Tongue (tissue), 2 donors: ENCODE measurements around the gene ITPRIPL2. TPM values are rescaled to one million over a fixed set of nuclear protein-coding genes. Genes with fewer than 3 reads are reported as not detected.

ENCODE experiments used
- DNase-seq: peaks from one replicate; pipeline ENCODE4 v3.0.0-alpha.2; 2015
- total RNA-seq: library from RNA; depleted of rRNA; stranded (reverse); fragments of >200 nt; gene quantifications from one replicate; pipeline ENCODE4 v1.2.3, GENCODE V29; 2014

The ITPRIPL2 gene
- total RNA-seq, 1 donor from 2014 or later: 41.9 TPM

DNA sequence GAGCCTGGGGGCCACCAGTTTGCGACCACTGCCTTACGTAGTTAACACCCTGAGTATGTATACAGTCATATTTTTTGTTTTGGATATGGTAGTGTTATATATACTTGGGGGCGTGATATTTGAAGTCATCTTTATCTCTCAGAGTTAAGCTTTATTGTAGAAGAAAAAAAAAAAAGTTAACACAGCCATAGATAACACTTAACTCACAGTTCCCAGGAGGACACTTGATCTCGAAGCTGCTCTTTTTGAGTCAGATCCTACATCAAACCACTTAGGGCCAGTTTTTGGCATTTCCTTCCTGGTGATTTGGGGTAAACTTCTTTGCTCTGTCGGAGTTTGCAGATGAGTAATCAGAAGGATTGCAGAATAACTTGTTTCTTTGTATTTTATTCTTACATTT, 5.8 kb downstream of the ITPRIPL2 start:
- DNase-seq: no peak

DNA sequence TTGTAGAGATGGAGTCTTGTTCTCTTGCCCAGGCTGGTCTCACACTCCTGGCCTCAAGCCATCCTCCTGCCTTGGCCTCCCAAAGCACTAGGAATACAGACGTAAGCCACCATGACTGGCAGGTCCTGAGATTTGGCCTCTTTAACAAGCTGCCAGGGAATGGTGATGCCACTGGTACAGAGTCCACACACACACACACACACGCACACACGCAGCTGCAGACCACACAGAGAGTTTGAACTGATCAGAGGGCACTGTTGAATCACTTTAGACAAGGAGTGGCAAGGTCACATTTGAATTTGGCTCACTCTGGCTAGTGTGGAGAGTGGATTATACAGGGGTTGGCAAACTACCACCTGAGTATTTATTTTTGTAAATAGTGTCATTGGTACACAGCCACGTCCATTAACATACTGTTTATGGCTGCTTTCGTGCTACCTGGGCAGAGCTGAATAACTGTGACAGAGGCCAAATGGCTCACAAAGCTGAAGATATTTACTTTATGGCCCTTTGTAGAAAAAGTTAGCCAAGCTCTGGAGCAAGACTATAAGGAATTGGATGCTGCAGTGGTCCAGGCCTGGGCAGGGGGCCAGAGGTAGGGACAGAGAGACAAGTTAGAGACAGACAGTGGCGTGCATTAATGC, 9.9 kb downstream of the ITPRIPL2 start:
- DNase-seq: no peak

DNA sequence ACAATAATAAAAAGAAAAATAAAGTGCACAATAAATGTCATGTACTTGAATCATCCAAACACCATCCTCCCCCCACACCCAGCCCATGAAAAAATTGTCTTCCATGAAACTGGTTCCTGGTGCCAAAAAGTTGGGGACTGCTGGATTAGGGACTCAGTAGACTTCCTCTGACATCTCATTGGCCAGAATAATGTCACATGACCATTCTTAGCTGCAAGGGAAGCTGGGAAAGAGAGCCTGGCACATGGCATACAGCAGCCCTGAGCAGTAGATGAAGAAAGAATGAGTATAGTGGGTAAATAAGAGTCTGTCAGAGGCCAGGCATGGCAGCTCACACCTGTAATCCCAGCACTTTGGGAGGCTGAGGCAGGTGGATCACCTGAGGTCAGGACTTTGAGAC, 12.5 kb downstream of the ITPRIPL2 start:
- DNase-seq: no peak

DNA sequence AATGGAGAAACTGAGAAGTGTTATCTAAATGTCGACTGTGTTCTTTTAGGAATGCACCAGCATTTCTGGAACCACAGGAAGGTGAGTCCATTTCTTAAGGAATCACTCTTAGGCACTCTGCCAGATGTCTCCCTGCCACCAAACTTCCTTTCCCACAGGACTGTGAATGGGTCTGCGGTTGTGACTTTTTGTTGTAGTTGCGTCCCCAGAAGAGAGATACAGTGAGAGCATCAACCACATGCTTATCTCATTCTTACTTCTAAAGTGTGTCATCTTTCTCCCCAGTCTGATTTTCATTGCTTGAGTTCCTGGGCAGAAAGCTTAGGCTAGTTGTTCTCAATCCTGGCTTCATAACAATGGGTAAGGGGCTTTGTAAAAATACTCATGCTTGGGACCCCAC, 13.4 kb downstream of the ITPRIPL2 start:
- no peak for DNase-seq

DNA sequence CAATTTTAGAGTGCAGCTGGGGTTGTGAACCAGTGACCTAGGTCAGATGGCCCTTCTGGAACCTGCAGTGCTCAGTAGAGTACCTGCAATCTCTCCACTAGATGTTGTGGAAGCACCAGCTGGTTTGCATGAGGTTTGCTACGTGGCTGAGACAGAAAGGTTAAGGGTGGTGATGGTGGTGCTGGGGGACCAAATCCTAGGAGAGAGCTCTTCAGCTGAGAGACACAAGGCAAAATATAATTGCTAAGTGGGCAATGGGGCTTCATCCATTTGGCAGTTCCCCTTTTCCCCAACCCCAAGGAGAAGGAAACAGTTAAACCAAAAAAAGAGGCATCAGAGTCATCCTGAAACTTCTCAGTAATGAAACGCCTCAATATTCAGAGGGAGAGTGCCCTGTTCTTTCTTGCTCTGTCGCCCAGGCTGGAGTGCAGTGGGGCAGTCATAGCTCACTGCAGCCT, 13.9 kb downstream of the ITPRIPL2 start:
- no peak for DNase-seq

DNA sequence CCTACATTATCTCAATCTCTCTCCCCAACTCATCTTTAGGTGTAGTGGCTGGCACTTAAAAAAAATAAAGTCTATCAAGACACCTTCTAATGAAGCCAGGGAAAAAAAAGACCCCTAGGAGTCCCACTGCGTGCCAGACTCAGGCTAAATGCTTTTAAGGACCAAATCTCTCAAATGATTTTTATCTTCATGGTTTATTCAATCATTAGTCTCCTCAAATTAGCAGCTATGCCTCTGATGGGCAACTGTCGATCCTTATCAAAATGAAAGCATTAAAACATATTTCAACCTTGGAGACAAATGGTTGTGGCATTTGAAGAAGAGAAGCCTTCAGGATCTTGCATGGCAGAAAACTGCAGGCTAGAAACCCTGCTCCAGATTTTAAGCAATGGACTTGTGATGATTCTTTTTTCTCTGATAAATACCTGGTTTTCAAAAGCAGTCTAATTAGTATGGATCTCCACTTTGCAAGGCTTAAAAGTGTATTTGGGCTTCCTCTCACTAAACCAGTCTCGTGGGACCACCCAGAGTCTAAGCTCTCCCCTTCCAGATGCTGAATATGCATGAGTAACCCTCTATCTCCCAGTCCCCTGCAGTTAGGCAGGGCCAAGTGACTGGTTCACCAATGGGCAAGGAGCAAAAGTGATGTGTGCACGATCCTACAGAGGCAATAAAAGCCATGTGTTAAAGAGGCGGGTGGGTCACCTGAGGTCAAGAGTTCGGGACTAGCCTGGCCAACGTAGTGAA, 14.9 kb downstream of the ITPRIPL2 start:
- DNase-seq: no peak

DNA sequence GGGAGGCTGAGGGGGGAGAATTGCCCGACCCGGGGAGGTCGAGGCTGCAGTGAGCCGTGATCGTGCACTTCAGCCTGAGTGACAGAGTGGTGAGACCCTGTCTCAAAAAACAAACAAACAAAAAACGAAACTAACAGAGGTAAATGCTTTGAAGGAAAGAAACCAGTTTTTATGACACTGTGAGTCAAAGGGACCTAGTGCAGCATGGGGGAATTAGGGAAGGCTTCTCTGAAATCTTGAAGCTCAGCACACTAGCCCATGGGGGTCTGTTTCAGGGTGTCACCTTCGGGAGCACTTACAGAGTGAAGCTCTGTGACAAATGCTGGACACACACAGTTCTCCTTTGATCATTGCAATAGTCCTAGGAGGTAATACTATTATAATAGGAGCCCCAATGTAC, 16.6 kb downstream of the ITPRIPL2 start:
- DNase-seq: no peak

DNA sequence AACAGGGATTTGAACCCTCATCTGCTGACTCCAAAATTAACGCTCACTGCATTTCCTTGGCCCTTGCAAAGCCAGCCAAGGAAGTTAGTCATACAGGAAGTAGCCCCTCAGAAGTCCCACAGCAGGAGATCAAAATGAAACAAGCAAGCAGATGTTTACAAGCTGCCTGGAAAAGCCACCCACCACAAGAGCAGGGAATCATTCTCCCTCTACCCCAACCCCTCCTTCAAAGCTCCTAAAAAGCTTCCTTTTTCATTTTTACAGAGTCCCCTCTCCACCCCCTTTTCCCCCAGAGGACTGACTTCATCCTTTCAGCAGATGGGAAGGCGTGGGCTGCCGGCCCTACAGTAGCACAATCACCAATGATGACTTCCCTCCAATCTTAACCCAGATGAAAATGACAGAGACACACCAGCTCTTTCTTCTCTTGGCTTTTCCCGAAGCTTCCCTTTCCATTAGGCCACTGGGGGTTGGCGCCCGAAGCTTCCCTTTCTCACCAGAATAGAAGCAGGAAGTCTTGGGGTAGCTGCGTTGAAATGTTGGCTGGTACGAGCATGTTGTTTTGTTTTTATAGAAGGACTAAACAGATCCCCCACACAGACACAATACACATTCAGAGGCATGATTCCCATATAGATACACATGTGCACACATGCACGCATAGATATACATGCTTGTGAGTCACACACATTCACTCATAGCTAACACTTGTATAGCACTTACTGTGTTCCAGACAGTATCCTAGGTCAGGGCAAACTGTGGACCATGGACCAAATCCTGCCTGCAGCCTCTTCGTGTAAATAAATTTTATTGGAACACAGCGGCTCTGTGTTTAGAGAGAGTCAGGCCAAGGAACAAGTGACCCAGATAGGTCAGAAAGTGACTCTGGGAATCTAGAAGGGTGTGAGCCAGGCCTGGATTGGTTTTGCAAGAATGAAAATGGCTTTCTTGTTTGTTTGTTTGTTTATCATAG, 17.4 kb downstream of the ITPRIPL2 start:
- peak; percentile 71 for DNase-seq

DNA sequence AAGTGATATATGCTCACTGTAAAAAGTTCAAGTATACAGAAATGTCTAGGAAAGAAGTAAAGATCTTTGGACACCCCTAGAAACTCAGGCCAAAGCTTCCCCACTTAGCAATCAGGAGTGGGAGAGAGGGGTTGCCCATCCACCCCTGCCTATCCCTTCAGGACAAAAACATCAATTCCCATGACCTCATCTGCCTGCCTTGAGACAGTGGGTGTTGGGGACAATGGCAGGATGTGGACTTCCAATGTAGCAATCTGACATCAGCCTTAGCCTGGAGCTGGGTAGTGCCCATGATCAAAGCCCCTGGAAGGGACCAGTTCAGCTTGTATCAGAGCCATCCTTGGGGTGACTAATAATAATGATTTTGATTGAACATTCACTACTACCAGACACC, 18.1 kb downstream of the ITPRIPL2 start:
- no peak for DNase-seq

DNA sequence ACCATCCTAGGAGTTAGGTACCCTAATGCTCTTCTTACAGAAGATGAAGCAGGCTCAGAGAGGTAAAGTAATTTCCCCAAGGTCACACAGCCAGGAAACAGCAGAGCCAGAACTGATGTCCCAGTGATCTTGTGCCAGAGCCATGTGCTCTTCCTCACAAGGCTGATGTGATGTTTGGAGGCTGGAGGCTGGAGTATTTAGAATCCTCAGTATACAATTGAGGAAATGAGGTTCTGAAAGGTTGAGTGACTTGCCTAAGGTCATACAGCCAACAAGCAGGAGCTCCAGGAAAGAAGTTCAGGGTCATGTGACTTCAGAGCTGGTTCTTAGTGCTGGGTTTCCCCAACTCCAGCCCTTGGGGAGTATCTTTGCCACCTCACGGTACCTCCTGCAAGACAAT, 18.5 kb downstream of the ITPRIPL2 start:
- no peak for DNase-seq

DNA sequence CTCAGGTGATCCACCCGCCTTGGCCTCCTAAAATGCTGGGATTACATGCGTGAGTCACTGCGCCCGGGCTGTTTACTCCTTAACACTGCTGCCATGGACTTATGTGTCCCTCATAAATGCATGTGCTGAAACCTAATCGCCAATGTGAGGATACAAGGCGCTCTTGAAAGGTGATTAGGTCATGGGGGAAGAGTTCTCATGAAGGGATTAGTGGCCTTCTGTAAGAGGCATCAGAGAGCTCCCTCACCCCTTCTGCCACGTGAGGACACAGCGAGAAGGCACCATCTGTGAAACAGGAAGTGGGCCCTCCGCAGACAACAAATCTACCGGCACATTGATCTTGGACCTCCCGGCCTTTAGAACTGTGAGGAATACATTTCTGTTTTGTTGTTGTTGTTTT, 19.1 kb downstream of the ITPRIPL2 start:
- DNase-seq: no peak

DNA sequence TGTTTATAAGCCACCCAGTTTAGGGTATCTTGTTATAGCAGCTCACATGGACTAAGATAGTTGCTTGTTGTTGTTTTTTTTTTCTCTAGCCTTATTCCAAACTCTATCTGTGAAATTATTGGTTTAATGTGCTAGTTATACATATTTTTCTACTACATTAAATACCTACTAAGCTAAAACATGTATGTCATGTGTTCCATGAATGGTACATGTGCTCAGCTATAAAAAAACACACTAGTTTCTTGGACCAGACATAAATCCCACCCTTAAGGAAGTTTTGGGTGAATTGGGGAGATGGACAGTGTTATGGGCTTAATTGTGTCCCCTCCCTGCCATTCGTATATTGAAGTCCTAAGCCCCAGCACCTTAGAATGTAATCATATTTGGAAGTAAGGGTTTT, 19.8 kb downstream of the ITPRIPL2 start:
- no peak for DNase-seq

DNA sequence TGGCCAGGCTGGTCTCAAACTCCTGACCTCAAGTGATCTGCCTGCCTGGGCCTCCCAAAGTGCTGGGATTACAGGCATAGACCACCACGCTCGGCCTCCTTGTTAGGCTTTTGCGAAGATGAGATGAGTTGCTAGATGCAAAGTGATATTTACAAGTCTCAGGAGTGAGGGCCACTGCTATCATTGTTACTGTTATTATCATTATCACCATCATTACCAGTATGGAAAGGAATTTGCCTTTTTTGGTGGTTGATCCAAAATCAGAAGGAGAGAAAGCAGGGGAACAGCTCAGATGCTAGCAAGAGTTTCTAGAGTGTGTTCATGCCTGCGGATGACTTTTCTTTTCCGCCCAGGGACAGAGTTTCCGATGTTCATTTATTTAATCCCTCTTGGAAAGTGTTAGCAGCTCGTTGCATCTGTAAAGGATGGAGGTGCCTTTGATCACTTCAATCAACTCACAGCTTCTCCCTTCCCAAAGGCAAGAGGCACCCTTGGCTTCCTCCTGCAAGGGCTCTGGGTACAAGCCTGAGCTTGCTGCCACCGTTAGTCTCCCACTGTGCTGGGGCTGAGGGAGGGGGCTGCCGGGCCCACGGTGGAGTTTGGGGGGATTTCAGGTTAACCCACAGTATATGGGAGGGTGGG, 21.6 kb downstream of the ITPRIPL2 start:
- no peak for DNase-seq

DNA sequence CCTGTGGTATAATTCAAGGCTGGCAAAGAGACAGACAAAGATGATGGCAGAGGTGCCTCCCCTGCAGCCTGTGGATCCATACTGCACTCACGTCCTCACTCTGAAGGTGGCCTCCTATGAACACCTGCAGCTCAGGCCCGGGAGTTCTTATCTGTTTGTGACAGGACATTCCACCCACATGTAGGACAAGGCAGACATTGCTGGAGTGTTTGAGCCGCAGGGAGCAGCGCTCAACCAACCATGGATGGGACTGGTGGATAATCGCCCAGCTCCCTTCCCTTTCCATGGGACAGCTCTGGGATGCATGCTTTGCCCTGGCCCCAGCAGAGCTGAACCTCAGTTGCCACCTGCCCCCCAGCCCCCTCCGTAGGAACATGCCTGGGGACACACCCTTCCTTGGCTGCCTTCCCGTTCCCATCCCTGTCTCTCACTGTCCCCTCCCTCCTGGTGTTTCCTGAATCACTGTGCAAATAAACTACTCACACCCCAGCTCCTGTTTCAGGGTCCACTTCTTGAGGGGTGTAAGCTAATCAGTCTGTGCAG, 22.2 kb downstream of the ITPRIPL2 start:
- DNase-seq: peak; percentile 53

DNA sequence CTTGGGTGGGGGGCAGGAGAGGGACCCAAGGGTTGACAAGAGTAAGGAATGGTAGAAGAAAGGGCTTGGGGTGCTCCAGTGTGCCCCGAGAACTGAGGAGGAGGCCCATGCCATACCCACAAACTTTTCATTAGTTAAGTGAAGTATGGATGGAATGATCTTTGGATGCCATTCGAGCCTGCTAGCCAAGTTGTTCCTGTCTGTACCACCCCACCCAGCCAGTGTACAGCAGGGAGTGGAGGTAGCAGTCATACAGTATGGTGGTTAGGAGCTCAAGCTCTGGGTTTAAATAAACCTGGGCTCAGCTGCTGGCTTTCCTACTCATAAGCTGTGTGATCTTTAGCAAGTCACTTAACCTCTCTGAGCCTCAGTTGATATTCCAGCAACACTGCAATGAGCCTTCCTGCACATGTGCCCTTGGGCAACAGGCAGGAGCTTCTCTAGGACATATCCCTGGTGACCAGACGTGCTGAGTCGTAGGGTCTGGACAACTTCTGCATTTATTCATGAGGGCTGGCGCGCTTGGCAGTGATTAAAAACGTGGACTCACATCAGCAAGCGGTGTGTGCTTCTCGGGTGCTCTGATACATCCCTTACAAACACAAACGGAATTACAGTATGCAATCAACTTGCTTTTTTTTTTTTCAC, 22.9 kb downstream of the ITPRIPL2 start:
- DNase-seq: no peak

DNA sequence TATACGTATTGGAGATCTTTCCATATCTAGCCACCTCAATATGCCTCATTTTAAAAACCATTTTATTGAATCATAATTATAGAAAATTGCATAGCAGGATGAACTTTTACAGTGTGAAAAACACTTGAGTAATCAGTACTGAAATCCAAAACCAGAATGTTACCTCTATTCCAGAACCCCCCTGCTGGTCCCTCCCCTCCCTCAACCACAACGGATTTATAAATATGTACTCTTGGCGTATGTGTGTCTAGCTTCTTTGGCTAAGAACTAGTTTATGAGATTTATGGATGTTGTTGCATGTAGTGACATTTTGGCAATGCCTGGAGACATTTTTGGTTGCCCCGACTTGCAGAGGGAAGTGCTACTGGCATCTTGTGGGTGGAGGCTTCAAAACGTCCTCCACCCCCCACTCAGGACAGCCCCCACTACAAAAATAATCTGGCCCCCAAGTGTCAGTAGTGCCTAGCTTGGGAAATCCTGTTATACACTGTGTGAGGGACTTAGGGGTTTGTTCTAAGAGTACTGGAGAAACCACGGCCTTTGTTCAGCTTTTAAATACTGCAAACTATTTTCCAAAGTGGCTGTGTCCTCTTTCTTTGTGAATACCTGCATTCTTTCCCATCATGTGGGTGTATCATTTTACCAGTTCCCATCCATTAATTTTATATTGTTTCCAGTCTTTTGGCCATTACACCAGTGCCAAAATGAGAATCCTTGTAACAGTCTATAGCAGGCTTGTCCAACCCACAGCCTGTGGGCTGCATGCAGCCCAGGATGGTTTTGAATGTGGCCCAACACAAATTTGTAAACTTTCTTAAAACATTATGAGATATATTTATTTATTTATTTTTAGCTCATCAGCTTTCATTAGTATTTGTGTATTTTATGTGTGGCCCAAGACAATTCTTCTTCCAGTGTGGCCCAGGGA, 23.7 kb downstream of the ITPRIPL2 start:
- DNase-seq: no peak

DNA sequence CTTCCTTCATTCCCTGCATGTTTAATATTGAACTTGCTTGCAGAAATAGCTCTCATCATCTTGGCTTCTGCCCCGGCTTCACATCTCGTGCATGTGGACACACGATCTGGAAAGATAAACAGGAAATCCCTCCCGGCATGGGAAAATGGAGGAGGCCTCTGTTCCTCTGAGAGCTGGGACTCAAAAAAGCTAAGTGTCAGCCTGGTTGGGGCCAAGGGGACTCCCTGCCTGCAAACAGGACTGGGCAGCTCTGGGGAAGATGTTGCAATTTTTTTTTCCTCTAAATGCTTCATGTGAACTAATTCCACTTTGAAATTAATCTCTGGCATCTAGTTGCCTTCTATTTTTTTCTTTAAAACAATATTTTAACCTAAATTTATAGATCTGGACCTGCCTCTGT, 24.8 kb downstream of the ITPRIPL2 start:
- peak; percentile 85 for DNase-seq

DNA sequence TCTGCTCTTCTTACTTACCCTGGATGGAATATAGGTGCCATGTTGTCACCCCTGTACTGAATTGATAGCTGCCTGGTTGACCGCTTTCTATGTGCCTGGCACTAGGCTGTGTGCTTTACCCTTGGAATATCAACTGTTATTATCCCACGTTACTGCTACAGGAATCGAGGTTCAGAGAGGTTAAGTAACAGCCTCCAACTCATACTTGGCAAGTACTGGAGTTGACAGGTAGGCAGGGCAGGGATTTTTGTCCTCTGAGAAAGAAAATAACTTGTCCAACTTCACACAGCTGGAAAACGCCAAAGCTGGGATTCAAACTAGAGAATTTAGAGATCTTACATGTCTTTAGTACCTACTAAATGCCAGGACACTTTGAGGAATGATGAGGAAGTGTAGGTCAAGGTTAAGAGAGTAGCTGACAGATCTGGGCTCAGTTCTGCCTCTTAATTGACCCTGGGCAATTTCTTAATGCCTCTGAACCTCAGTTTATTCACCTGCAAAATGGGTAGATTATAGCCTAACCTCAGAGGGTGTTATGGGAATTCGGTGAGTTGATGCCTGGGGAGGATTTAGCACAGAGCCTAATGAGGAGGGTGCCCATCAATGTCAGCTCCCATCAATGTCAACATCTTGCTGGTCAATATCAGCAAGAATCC, 25.8 kb downstream of the ITPRIPL2 start:
- no peak for DNase-seq

DNA sequence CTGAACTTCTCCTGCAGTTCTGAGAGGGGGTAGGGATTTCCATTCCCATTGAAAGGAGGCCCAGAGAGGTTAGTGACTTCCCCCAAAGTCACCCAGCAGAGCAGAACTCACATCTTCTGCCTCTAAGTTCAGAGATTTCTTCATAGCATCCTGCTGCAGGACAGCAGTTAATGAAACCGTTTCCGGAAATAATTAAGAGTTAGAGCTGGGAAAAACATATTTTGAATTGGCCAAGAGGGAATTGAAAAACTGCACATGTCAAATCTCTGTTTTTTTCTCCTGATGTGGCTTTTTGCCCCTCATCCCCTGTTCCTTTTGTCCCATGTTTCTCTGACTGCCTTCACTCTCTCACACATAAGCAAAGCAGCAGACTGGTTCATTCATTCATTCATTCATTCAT, 26.6 kb downstream of the ITPRIPL2 start:
- DNase-seq: no peak
